Keratinocyte (primary cell): ENCODE measurements around the gene MAGEA9.

Source experiments
- EZH2 ChIP-seq: IDR thresholded peaks from one replicate; pipeline ENCODE4 v1.6.1; 2012; ENCODE audit warnings: inconsistent platforms, mild to moderate bottlenecking, low read length, moderate library complexity
- TF ChIP-seq, protein P1 (sequence below), 3 experiments: IDR thresholded peaks in 1 of 3; conservative IDR thresholded peaks in 1 of 3; optimal IDR thresholded peaks in 1 of 3; 2 replicates in 2 of 3; 3 replicates in 1 of 3; pipeline versions ENCODE3 to v1.5.1; 2011; ENCODE audit warnings: low read length in 3 of 3, mild to moderate bottlenecking in 3 of 3, moderate library complexity in 2 of 3, control low read depth in 1 of 3, inconsistent platforms in 1 of 3; ENCODE audit not compliant: insufficient read depth in 2 of 3; ENCODE audit errors: extremely low read depth in 1 of 3

DNA sequence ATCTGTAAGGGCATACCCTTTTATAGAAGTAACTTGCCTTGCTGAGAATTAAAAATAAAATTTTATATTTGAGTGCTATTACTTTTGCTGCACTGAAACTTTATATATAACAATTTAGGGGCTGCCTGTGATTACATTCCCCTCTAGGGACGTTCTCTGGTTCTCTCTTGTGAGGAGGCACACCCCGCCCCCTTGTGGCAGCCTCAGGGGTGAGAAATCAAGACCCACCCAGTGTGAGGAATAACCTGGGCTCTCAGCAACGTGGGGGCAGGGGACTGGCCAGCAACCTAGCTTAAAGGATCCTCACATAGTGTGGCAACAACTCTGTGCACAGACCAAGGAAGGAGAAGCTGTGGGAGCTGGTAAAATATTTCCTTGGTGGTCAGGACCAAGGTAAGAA lies 43.7 kb downstream of the MAGEA9 start:
- TF ChIP-seq, protein P1, sequence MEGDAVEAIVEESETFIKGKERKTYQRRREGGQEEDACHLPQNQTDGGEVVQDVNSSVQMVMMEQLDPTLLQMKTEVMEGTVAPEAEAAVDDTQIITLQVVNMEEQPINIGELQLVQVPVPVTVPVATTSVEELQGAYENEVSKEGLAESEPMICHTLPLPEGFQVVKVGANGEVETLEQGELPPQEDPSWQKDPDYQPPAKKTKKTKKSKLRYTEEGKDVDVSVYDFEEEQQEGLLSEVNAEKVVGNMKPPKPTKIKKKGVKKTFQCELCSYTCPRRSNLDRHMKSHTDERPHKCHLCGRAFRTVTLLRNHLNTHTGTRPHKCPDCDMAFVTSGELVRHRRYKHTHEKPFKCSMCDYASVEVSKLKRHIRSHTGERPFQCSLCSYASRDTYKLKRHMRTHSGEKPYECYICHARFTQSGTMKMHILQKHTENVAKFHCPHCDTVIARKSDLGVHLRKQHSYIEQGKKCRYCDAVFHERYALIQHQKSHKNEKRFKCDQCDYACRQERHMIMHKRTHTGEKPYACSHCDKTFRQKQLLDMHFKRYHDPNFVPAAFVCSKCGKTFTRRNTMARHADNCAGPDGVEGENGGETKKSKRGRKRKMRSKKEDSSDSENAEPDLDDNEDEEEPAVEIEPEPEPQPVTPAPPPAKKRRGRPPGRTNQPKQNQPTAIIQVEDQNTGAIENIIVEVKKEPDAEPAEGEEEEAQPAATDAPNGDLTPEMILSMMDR (optimal IDR thresholded peaks at IDR 0.05 in 1 of 3, IDR thresholded peaks at IDR 0.05 in 1 of 3, conservative IDR thresholded peaks at IDR 0.05 in 1 of 3; ENCODE audit: extremely low read depth in 1 of 3, insufficient read depth in 2 of 3, low read length in 3 of 3) = peak in 2 of 3 experiments; percentile 7 to 34
- TF ChIP-seq EZH2 = no peak
